Glutamatergic neuron (in vitro differentiated cells): ENCODE results near the gene EID1. TPM values are rescaled to one million over a fixed set of nuclear protein-coding genes. Genes with fewer than 3 reads are reported as not detected.
"Not testable (repeated sequence)": the region's sequence is repeated elsewhere in the genome, so short reads cannot be mapped to it uniquely, and the experiment has no call there.

Experiments
- DNase-seq: peaks from one replicate; pipeline ENCODE4 v3.0.0; 2022
- H3K27ac Mint-ChIP-seq: one replicate; pipeline ENCODE4 v1.8.0; 2020; ENCODE audit warnings: mild to moderate bottlenecking, mixed read lengths, inconsistent platforms; ENCODE audit not compliant: unreplicated experiment
- H3K27me3 Mint-ChIP-seq: one replicate; pipeline ENCODE4 v1.8.0; 2020; ENCODE audit warnings: mild to moderate bottlenecking, moderate library complexity, mixed read lengths, inconsistent platforms; ENCODE audit not compliant: unreplicated experiment
- H3K36me3 Mint-ChIP-seq: one replicate; pipeline ENCODE4 v1.8.0; 2020; ENCODE audit warnings: mild to moderate bottlenecking, mixed read lengths, inconsistent platforms; ENCODE audit not compliant: unreplicated experiment
- H3K4me1 Mint-ChIP-seq: one replicate; pipeline ENCODE4 v1.8.0; 2020; ENCODE audit warnings: mild to moderate bottlenecking, low read depth, mixed read lengths, inconsistent platforms; ENCODE audit not compliant: unreplicated experiment
- H3K4me3 Mint-ChIP-seq: one replicate; pipeline ENCODE4 v1.8.0; 2020; ENCODE audit warnings: mild to moderate bottlenecking, mixed read lengths, inconsistent platforms; ENCODE audit not compliant: unreplicated experiment
- H3K9me3 Mint-ChIP-seq: one replicate; pipeline ENCODE4 v1.8.0; 2020; ENCODE audit warnings: mild to moderate bottlenecking, moderate library complexity, mixed read lengths, inconsistent platforms; ENCODE audit not compliant: unreplicated experiment
- total RNA-seq: library from RNA; stranded (reverse); fragmentation: NEBNext Ultra II Directional; extraction: Animal tissue kit (Norgen Biotek cat#: 25700); gene quantifications from one replicate; pipeline ENCODE4 v1.2.1, GENCODE V29; 2021; ENCODE audit not compliant: unreplicated experiment
- TF ChIP-seq, protein P1 (sequence below): fragments of 200-600 bp; sonication (generic); IDR thresholded peaks from one replicate; pipeline ENCODE4 v1.5.0; 2021; ENCODE audit not compliant: partially characterized antibody, unreplicated experiment

EID1 gene
- total RNA-seq, 1 donor from 2014 or later = 146 TPM

DNA sequence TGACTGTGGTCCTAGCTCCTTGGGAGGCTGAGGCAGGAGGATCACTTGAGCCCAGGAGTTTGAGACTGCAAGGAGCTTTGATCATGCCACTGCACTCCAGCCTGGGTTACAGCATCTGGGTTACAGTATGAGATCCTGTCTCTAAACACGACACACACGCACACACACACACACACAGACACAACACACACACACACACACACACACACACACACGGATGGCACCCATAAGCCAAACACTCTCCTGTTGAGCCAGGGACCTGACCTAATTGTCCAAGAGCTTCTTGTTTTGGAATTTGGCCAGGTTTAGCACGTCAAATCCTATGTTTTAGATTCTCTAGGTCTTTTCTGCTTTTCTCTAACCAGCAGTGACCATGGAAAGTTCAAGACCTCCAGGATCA, 26.8 kb downstream of the EID1 start:
- Mint-ChIP-seq H3K4me1 (peaks cover 2% of the 10 kb centered on the region), H3K27ac (no peak overlapping the region), H3K27me3 (peaks cover 2% of the 10 kb centered on the region), H3K4me3 (no peak overlapping the region), H3K36me3 (no peaks in the 10 kb centered on the region), H3K9me3 (no peaks in the 10 kb centered on the region)
- no peak for DNase-seq
- TF ChIP-seq, protein P1, sequence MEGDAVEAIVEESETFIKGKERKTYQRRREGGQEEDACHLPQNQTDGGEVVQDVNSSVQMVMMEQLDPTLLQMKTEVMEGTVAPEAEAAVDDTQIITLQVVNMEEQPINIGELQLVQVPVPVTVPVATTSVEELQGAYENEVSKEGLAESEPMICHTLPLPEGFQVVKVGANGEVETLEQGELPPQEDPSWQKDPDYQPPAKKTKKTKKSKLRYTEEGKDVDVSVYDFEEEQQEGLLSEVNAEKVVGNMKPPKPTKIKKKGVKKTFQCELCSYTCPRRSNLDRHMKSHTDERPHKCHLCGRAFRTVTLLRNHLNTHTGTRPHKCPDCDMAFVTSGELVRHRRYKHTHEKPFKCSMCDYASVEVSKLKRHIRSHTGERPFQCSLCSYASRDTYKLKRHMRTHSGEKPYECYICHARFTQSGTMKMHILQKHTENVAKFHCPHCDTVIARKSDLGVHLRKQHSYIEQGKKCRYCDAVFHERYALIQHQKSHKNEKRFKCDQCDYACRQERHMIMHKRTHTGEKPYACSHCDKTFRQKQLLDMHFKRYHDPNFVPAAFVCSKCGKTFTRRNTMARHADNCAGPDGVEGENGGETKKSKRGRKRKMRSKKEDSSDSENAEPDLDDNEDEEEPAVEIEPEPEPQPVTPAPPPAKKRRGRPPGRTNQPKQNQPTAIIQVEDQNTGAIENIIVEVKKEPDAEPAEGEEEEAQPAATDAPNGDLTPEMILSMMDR = no peak

- H3K36me3 Mint-ChIP-seq = no peaks in the 10 kb centered on the region
- H3K4me3 Mint-ChIP-seq = no peak overlapping the region
- TF ChIP-seq, protein P1 = no peak
- no peak for DNase-seq
- peaks cover 2% of the 10 kb centered on the region for H3K27me3 Mint-ChIP-seq
- no peak overlapping the region for H3K27ac Mint-ChIP-seq
- H3K4me1 Mint-ChIP-seq = peaks cover 2% of the 10 kb centered on the region
- H3K9me3 Mint-ChIP-seq = no peaks in the 10 kb centered on the region
Measured at GRCh38 chr15:48905216-48905615, 27.3 kb downstream of the EID1 start.

GRCh38 chr15:48905847-48906246, 27.9 kb downstream of the EID1 start:
- Mint-ChIP-seq H3K27ac (no peak overlapping the region), H3K27me3 (peaks cover 2% of the 10 kb centered on the region), H3K4me3 (no peak overlapping the region), H3K9me3 (no peaks in the 10 kb centered on the region), H3K4me1 (peaks cover 2% of the 10 kb centered on the region), H3K36me3 (no peaks in the 10 kb centered on the region)
- TF ChIP-seq, protein P1 = no peak
- DNase-seq = no peak

DNA sequence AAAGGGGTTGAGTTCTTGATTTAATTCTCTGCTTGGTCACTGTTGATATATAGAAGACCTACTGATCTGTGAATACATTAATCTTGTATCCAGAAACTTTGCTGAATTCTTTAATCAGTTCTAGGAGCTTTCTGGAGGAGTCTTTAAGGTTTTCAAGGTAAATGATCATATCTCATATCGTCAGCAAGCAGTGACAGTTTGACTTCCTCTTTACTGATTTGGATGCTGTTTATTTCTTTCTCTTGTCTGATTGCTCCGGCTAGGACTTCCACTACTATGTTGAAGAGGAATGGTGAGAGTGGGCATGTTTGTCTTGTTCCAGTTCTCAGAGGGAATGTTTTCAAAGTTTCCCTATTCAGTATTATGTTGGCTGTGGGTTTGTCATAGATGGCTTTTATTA, 31.4 kb downstream of the EID1 start:
- H3K36me3 Mint-ChIP-seq, H3K4me1 Mint-ChIP-seq, DNase-seq, H3K27ac Mint-ChIP-seq, H3K4me3 Mint-ChIP-seq, H3K27me3 Mint-ChIP-seq, H3K9me3 Mint-ChIP-seq: not testable (repeated sequence)

- H3K27ac Mint-ChIP-seq, DNase-seq, H3K4me3 Mint-ChIP-seq, H3K27me3 Mint-ChIP-seq, H3K36me3 Mint-ChIP-seq, H3K4me1 Mint-ChIP-seq, H3K9me3 Mint-ChIP-seq: not testable (repeated sequence)
Measured at GRCh38 chr15:48910554-48910953, 32.6 kb downstream of the EID1 start.

DNA sequence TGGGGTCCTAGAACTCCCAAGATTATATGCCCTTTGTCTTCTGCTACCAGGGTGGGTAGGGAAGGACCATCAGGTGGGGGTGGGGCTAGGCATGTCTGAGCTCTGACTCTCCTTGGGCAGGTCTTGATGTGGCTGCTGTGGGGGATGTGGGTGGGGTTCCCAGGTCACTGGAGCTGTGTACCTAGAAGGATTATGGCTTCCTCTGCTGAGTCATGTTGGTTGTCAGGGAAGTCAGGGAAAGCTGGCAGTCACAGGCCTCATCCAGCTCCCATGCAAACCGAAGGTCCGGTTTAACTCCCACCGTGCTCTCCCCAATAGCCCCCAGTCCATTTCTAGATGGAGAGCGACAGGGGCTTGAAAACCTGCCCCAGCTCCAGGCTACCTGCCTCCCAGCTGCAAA, 35.2 kb downstream of the EID1 start:
- no peak for DNase-seq
- Mint-ChIP-seq H3K27ac (no peak overlapping the region), H3K36me3 (no peaks in the 10 kb centered on the region), H3K4me1 (no peaks in the 10 kb centered on the region), H3K4me3 (no peak overlapping the region), H3K9me3 (peaks cover 2% of the 10 kb centered on the region), H3K27me3 (no peaks in the 10 kb centered on the region)
- TF ChIP-seq, protein P1 = no peak
